ENCODE results near the gene ATF5.
"Not testable (repeated sequence)": the region's sequence is repeated elsewhere in the genome, so short reads cannot be mapped to it uniquely, and the experiment has no call there.

ATF5 gene

DNA sequence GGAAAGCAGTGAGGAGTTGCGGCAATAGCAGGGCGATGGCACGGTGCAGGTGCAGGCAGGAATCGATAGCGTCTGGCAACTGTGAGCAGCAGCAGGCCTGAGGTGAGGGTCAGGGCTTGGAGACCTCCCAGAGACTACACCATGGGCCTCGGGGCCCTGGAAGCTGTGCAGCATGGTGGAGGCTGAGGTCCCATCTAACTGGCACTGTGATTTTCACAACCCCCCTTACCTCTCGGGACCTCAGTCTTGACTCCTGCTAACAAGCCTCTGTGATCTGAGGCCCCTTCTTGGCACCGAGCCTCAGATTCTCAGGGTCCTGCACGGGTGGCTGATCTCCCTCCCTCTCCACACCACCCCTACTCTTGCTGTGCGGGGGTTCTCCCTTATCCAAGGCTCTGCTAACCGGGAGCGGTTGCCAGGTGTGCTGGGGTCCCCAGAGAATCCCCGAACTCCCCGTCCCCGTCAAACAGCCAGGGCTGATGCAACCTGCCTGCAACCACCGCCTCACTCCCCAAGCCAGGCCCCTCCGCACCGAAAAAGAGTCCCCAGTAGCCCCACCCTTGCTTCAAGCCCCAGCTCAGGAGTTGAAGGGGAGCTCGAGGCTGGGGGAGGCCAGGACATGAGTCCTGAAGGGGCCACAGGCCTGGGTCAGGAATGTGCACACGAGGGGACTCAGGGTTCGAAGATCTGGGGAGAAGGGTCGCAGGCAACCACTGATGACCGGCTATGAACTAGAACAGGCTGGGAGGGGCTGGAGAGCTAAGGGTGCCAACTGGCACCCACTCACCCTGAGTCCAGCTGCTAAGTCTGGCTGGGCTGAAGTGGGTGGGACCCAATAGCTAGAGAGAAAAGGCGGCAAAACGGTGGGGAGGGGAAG is 4.8 kb upstream of the ATF5 start:
- Mint-ChIP-seq H3K36me3 (ENCODE audit: low read depth) (peaks cover 98% of the 10 kb centered on the region), H3K27ac (peak overlapping the region; percentile 50), H3K4me3 (no peak overlapping the region), H3K4me1 (ENCODE audit: low read depth) (peaks cover 74% of the 10 kb centered on the region), H3K9me3 (no peaks in the 10 kb centered on the region), H3K27me3 (no peaks in the 10 kb centered on the region)
- DNase-seq, result no peak

- peaks cover 98% of the 10 kb centered on the region for H3K36me3 Mint-ChIP-seq (ENCODE audit: low read depth)
- not testable (repeated sequence) for DNase-seq, H3K27me3 Mint-ChIP-seq, H3K9me3 Mint-ChIP-seq, H3K4me3 Mint-ChIP-seq
- peak overlapping the region; percentile 50 for H3K27ac Mint-ChIP-seq
- H3K4me1 Mint-ChIP-seq (ENCODE audit: low read depth), result peaks cover 76% of the 10 kb centered on the region
Measured at GRCh38 chr19:49924881-49925210, 4.2 kb upstream of the ATF5 start.

DNA sequence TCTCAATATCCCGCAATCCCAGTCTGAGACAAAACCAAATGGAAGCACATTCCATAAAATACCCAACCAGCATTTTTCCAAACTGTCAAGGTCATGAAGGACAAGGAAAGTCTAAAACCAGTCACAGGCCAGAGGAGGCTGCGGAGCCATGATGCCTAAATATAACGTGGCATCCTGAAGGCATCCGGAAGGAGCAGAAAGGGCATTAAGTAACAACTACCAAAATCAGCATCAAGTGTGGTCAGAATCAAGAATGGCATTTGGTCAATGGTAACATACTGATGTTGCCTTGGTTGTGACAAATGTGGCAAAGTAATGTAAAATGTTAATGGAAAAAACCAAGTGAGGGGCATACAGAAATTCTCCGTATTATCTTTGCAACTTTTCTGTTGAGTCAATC is 3.5 kb upstream of the ATF5 start:
- H3K4me1 Mint-ChIP-seq (ENCODE audit: low read depth), result peaks cover 80% of the 10 kb centered on the region
- peak overlapping the region; percentile 35 for H3K4me3 Mint-ChIP-seq
- no peak for DNase-seq
- H3K36me3 Mint-ChIP-seq (ENCODE audit: low read depth), result peaks cover 98% of the 10 kb centered on the region
- peaks cover 4% of the 10 kb centered on the region for H3K9me3 Mint-ChIP-seq
- H3K27ac Mint-ChIP-seq, result peak overlapping the region; percentile 71
- H3K27me3 Mint-ChIP-seq, result no peaks in the 10 kb centered on the region

DNA sequence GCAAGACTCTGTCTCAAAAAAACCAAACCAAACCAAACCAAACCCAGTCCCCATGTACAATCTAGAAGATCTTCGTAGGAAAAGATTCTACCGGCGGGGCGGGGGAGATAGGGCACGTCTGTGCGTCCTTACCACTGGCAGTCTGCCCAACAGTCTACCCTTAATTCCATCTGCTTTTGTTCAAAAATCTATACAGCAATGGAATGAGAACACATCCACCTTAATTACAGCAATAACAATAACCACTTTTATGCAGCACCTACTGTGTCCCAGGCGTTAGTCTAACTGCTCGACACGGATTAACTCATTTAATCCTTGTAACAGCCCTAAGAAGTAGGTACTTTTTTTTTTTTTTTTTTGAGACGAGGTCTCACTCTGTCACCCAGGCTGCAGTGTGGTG is 2.5 kb upstream of the ATF5 start:
- Mint-ChIP-seq H3K27me3 (no peaks in the 10 kb centered on the region), H3K36me3 (ENCODE audit: low read depth) (peaks cover 96% of the 10 kb centered on the region), H3K9me3 (peaks cover 4% of the 10 kb centered on the region), H3K4me3 (peak overlapping the region; percentile 99), H3K27ac (peak overlapping the region; percentile 18), H3K4me1 (ENCODE audit: low read depth) (peaks cover 76% of the 10 kb centered on the region)
- no peak for DNase-seq

DNA sequence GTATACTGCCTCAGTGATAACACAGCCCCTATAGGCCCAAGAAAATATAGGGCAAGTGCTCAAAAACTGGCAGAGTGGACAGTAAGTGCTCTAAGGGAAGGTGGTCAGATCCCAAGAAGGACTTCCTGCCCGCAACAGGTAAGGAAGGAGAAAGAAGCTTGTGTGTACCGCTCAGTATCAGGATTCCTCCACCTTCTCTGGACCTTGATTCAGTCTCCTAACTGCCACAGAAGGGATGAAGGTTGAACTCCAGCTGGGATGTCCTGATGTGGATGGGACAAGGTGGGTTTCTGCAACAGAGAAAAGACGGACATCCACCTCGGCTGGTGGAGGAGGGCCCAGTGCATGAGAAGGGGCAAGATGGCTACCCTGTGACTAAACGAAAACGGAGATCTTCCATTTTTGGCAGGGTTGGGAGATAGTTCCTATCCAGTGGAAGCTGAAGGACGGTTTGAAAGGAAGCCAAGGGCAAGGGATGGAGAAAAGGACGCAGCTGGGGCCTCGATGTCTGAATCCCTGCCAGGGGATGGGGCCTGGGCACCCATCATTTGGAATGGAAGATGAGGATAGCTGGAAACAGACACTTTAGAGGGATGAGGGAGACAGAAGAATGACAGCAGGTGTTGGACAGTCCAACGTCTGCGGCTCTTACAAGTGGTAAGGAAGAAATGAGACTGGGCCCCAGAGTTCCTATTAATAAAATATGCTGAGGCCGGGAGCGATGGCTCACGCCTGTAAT is 1.3 kb upstream of the ATF5 start:
- Mint-ChIP-seq H3K27ac (peak overlapping the region; percentile 99), H3K36me3 (ENCODE audit: low read depth) (peaks cover 92% of the 10 kb centered on the region)

GRCh38 chr19:49929611-49930482 is 842 bp downstream of the ATF5 start:
- peak overlapping the region; percentile 99 for H3K4me3 Mint-ChIP-seq
- peak; percentile 94 for DNase-seq
- H3K27me3 Mint-ChIP-seq, result no peaks in the 10 kb centered on the region
- H3K9me3 Mint-ChIP-seq, result peaks cover 4% of the 10 kb centered on the region
- peaks cover 65% of the 10 kb centered on the region for H3K4me1 Mint-ChIP-seq (ENCODE audit: low read depth)
- H3K36me3 Mint-ChIP-seq (ENCODE audit: low read depth), result peaks cover 82% of the 10 kb centered on the region
- H3K27ac Mint-ChIP-seq, result peak overlapping the region; percentile 99

More for the DNA sequence above, 1.3 kb upstream of the ATF5 start:
- peaks cover 4% of the 10 kb centered on the region for H3K9me3 Mint-ChIP-seq
- no peak for DNase-seq
- H3K4me3 Mint-ChIP-seq, result peak overlapping the region; percentile 99
- no peaks in the 10 kb centered on the region for H3K27me3 Mint-ChIP-seq
- H3K4me1 Mint-ChIP-seq (ENCODE audit: low read depth), result peaks cover 73% of the 10 kb centered on the region

- Mint-ChIP-seq H3K36me3 (ENCODE audit: low read depth) (peaks cover 75% of the 10 kb centered on the region), H3K9me3 (peaks cover 4% of the 10 kb centered on the region), H3K4me3 (peak overlapping the region; percentile 99), H3K4me1 (ENCODE audit: low read depth) (peaks cover 61% of the 10 kb centered on the region), H3K27me3 (no peaks in the 10 kb centered on the region), H3K27ac (no peak overlapping the region)
- DNase-seq, result no peak
Measured at GRCh38 chr19:49930483-49931011, 1.5 kb downstream of the ATF5 start.

DNA sequence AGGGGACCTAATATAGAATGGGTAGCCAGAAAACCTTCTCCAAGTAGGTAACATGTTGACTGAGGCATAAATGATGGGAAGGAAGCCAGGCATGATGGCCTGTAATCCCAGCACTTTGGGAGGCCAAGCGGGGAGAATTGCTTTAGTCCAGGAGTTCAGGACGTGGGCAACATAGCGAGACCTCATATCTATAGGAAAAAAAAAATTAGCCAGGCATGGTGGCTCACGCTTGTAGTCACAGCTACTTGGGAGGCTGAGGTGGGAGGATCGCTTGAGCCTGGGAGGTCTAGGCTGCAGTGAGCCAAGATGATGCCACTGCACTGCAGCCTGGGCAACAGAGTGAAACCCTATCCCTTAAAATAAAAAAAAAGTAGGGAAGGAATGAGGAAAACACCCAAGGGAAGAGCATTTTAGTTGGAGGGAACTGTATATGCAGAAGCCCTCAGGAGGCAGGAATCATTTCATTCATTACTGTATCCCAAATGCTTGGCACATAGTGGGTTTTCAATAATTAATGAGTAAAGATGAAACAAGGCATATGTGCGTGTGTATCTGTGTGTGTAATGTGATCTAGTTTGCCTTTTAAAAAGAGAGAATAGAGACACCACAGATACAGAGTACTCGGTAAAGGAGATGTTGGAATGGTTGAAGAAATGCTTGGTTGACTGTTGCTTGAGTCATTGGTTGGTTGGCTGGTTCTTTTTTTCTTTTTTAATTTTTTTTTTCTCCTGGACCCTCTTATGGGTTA is 2.5 kb downstream of the ATF5 start:
- DNase-seq, result no peak
- H3K4me1 Mint-ChIP-seq (ENCODE audit: low read depth), result peaks cover 57% of the 10 kb centered on the region
- no peak overlapping the region for H3K27ac Mint-ChIP-seq
- no peaks in the 10 kb centered on the region for H3K27me3 Mint-ChIP-seq
- H3K9me3 Mint-ChIP-seq, result peaks cover 4% of the 10 kb centered on the region
- H3K4me3 Mint-ChIP-seq, result no peak overlapping the region
- H3K36me3 Mint-ChIP-seq (ENCODE audit: low read depth), result peaks cover 66% of the 10 kb centered on the region

GRCh38 chr19:49932041-49932451 is 3.0 kb downstream of the ATF5 start:
- Mint-ChIP-seq H3K36me3 (ENCODE audit: low read depth) (peaks cover 61% of the 10 kb centered on the region), H3K27ac (no peak overlapping the region), H3K4me1 (ENCODE audit: low read depth) (peaks cover 53% of the 10 kb centered on the region), H3K4me3 (no peak overlapping the region), H3K27me3 (no peaks in the 10 kb centered on the region), H3K9me3 (peaks cover 4% of the 10 kb centered on the region)
- DNase-seq, result no peak

DNA sequence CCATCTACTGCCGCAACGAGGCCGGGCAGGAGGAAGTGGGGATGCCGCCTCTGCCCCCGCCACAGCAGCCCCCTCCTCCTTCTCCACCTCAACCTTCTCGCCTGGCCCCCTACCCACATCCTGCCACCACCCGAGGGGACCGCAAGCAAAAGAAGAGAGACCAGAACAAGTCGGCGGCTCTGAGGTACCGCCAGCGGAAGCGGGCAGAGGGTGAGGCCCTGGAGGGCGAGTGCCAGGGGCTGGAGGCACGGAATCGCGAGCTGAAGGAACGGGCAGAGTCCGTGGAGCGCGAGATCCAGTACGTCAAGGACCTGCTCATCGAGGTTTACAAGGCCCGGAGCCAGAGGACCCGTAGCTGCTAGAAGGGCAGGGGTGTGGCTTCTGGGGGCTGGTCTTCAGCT is 3.7 kb downstream of the ATF5 start:
- Mint-ChIP-seq H3K4me1 (ENCODE audit: low read depth) (peaks cover 48% of the 10 kb centered on the region), H3K36me3 (ENCODE audit: low read depth) (peaks cover 54% of the 10 kb centered on the region), H3K4me3 (peak overlapping the region; percentile 8), H3K9me3 (peaks cover 4% of the 10 kb centered on the region), H3K27ac (no peak overlapping the region), H3K27me3 (no peaks in the 10 kb centered on the region)
- peak; percentile 54 for DNase-seq

GRCh38 chr19:49933643-49934042 is 4.6 kb downstream of the ATF5 start:
- Mint-ChIP-seq H3K27me3 (no peaks in the 10 kb centered on the region), H3K36me3 (ENCODE audit: low read depth) (peaks cover 45% of the 10 kb centered on the region), H3K4me3 (no peak overlapping the region), H3K27ac (no peak overlapping the region), H3K4me1 (ENCODE audit: low read depth) (peaks cover 43% of the 10 kb centered on the region), H3K9me3 (peaks cover 4% of the 10 kb centered on the region)
- no peak for DNase-seq

DNA sequence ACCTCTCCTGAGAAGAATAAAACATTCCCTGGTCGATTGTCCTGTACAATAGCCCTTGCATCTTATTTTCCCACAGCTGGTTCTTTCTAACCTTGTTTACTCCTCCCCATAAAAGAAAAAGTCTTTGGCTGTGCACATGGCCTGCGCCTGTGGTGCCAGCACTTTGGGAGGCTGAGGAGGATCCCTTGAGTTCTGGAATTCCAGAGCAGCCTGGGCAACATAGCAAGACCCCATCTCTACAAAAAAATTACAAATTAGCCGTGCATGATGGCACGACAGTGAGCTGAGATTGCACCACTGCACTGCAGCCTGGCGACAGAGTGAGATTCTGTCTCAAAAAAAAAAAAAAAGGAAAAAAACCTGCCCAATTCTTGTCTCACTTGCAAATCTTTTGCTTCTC is 7.5 kb downstream of the ATF5 start:
- Mint-ChIP-seq H3K27me3 (no peaks in the 10 kb centered on the region), H3K27ac (no peak overlapping the region), H3K36me3 (ENCODE audit: low read depth) (peaks cover 19% of the 10 kb centered on the region), H3K9me3 (no peaks in the 10 kb centered on the region), H3K4me3 (no peak overlapping the region), H3K4me1 (ENCODE audit: low read depth) (peaks cover 22% of the 10 kb centered on the region)
- DNase-seq, result no peak

DNA sequence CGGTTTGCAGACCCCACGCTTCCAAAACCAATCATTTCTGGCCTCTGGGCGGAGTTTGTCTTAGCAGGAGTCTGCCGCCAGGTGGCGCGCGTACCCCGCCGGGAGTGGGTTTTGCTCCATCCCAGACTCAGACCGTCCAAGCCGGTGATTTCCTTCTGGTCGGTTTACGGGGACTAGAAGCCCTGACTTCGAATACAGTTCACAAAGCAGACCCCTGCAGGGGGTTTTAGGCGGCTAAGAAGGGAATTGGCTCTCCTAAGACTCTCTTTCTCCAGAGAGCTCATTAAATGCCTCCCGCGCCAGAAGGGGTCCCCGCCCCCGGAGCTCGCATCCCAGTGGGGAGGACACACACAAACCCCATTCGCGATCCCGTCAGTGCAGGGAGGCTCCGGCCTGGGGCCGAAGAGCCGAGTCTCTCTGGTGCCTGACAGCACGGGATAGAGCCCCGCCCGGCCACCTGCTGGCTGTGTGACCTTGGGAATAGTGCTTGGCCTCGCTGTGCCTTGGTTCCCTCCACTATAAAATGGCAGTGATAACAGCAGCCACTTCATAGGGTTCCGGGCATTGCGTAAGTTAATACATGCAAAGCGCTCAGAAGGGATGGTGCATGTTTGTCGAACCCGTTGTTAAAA is 8.9 kb downstream of the ATF5 start:
- Mint-ChIP-seq H3K9me3 (no peaks in the 10 kb centered on the region), H3K36me3 (ENCODE audit: low read depth) (peaks cover 9% of the 10 kb centered on the region), H3K4me3 (peak overlapping the region; percentile 25), H3K4me1 (ENCODE audit: low read depth) (peaks cover 12% of the 10 kb centered on the region), H3K27me3 (peaks cover 5% of the 10 kb centered on the region), H3K27ac (no peak overlapping the region)
- peak; percentile 90 for DNase-seq

Measured in activated T-cell treated with anti-CD3 and anti-CD28 coated beads, Interleukin-2, amount 50 U/mL, for 24 hours (primary cell).